Calu3 (cell line): ENCODE data around the gene ATG16L1. TPM values are rescaled to one million over a fixed set of nuclear protein-coding genes. Genes with fewer than 3 reads are reported as not detected.

ENCODE experiments used
- BruUV-seq: library from RNA; stranded (reverse); fragments of 400-500 nt; replicated peaks from 2 replicates; lab custom pipeline; 2021; lab: Mats Ljungman, UMichigan
- CTCF ChIA-PET: fragments of 300-600 bp; sonication (Branson Sonifier 250); formaldehyde crosslinking; loops from one replicate; lab custom pipeline; 2022; ENCODE audit warnings: antibody characterized with exemption; lab: Charles Lee
- DNase-seq: peaks from one replicate; pipeline ENCODE4 v3.0.0; 2022
- H3K27ac Mint-ChIP-seq: one replicate; pipeline ENCODE4 v1.8.0; 2022; ENCODE audit warnings: mixed read lengths; ENCODE audit not compliant: unreplicated experiment
- H3K27me3 Mint-ChIP-seq: one replicate; pipeline ENCODE4 v1.8.0; 2022; ENCODE audit warnings: mixed read lengths; ENCODE audit not compliant: unreplicated experiment
- H3K36me3 Mint-ChIP-seq: one replicate; pipeline ENCODE4 v1.8.0; 2022; ENCODE audit warnings: mild to moderate bottlenecking, moderate library complexity, mixed read lengths; ENCODE audit not compliant: insufficient read depth, unreplicated experiment
- H3K4me1 Mint-ChIP-seq: one replicate; pipeline ENCODE4 v1.8.0; 2022; ENCODE audit warnings: mild to moderate bottlenecking, low read depth, mixed read lengths; ENCODE audit not compliant: unreplicated experiment
- H3K4me3 Mint-ChIP-seq: one replicate; pipeline ENCODE4 v1.8.0; 2022; ENCODE audit warnings: mild to moderate bottlenecking, low read depth, moderate library complexity, mixed read lengths; ENCODE audit not compliant: unreplicated experiment
- H3K9me3 Mint-ChIP-seq: one replicate; pipeline ENCODE4 v1.8.0; 2022; ENCODE audit warnings: low read depth, mixed read lengths; ENCODE audit not compliant: unreplicated experiment
- intact Hi-C: fragments of 100-400 bp; cut with micrococcal nuclease; formaldehyde crosslinking; loops from one replicate; pipeline ENCODE4 v1.10.0; 2022; ENCODE audit not compliant: unreplicated experiment
- total RNA-seq: library from RNA; stranded (reverse); gene quantifications from 2 replicates; pipeline ENCODE4 v1.2.3, GENCODE V29; 2022
- TF ChIP-seq, protein P1 (sequence below): fragments of 200-600 bp; IDR thresholded peaks from one replicate; pipeline ENCODE4 v1.8.0; 2022; ENCODE audit warnings: antibody characterized with exemption; ENCODE audit not compliant: unreplicated experiment

Gene ATG16L1
- total RNA-seq, 1 experiment from 2014 or later = 45.0 TPM

DNA sequence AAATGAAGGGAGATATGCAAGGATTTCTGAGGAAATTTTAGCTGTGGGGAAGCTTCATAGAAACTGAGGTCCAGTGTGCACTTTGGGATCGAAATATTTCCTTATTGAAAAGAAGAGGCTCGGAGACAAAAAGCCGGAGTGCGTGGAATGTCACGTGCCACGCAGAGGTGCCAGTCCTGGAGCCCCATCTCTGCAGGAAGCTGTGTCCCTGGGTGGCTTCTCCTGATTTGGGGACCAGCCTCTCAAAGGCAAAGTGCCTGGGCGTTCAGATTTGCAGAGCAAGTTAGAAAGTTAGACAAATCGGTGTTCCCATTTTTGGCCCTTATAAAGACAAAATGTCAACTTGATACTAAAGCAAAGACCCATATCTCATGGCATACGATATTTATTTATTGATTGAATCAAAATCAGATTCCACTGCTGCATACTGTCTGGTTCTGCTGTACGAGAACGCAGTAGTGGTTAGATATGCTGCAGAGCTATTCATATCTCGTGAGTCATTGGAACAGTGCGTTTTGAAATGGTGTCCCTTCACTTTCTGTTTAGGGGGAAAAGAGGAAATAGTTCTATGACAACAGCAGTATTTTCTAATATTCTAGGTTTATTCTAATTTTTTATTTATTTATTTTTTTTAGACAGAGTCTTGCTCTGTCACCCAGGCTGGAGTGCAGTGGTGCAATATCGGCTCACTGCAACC, 9.1 kb upstream of the ATG16L1 start:
- intact Hi-C loops = no loop called here
- Mint-ChIP-seq H3K9me3 (no peaks in the 10 kb centered on the region), H3K27me3 (no peaks in the 10 kb centered on the region), H3K27ac (no peak overlapping the region), H3K36me3 (no peaks in the 10 kb centered on the region), H3K4me1 (peaks cover 36% of the 10 kb centered on the region), H3K4me3 (no peak overlapping the region)
- TF ChIP-seq, protein P1, sequence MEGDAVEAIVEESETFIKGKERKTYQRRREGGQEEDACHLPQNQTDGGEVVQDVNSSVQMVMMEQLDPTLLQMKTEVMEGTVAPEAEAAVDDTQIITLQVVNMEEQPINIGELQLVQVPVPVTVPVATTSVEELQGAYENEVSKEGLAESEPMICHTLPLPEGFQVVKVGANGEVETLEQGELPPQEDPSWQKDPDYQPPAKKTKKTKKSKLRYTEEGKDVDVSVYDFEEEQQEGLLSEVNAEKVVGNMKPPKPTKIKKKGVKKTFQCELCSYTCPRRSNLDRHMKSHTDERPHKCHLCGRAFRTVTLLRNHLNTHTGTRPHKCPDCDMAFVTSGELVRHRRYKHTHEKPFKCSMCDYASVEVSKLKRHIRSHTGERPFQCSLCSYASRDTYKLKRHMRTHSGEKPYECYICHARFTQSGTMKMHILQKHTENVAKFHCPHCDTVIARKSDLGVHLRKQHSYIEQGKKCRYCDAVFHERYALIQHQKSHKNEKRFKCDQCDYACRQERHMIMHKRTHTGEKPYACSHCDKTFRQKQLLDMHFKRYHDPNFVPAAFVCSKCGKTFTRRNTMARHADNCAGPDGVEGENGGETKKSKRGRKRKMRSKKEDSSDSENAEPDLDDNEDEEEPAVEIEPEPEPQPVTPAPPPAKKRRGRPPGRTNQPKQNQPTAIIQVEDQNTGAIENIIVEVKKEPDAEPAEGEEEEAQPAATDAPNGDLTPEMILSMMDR = no peak
- DNase-seq = no peak
- BruUV-seq = no TSS peak
- CTCF ChIA-PET = interaction anchor here (0.7 to 0.9 kb wide), 3 partner anchors 153 to 575 kb away, joined by 3 to 9 read pairs (median 9); no protein-coding TSS in a partner anchor

DNA sequence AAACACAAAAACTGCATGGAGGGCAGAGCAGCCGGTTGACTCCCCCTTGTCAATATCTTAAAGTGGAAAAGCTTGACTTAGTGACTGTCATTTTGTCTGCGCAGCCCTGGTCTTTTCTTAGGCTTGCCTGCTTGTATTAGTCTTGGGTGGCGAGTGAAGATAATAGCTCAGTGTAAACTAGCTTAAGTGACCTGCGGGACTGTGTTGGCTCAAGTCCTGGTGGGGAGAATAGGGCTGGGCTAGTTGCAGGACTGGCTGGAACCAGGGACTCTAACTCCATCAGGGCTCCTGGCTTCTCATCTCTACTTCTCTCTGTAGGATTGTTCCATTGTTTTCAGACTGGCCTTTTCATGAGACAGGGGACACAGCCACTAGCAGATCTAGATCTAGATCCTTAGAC, 8.1 kb upstream of the ATG16L1 start:
- intact Hi-C loops = no loop called here
- Mint-ChIP-seq H3K36me3 (peaks cover 6% of the 10 kb centered on the region), H3K9me3 (no peaks in the 10 kb centered on the region), H3K27me3 (no peaks in the 10 kb centered on the region), H3K4me3 (no peak overlapping the region), H3K4me1 (peaks cover 45% of the 10 kb centered on the region), H3K27ac (no peak overlapping the region)
- no TSS peak for BruUV-seq
- no peak for DNase-seq
- CTCF ChIA-PET = interaction anchor here (0.9 kb wide), 1 partner anchor 154 kb away, joined by 3 read pairs; no protein-coding TSS in a partner anchor
- TF ChIP-seq, protein P1 = no peak

DNA sequence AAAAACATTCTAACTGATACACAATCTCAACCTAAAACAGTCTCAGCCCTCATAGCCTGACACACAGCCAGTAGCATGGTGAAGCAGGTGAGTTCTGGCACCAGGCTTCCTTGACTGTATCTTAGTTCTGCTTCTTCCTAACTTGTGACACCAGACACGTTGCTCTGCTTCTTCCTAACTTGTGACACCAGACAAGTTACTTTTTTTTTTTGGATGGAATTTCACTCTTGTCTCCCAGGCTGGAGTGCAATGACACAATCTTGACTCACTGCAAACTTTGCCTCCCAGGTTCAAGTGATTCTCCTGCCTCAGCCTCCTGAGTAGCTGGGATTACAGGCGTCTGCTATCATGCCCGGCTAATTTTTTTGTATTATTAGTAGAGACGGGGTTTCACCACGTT, 6.7 kb upstream of the ATG16L1 start:
- CTCF ChIA-PET = interaction anchor here (0.7 kb wide), 1 partner anchor 98 kb away, joined by 5 read pairs; no protein-coding TSS in a partner anchor
- no peak for DNase-seq
- intact Hi-C loops = loop anchor here (5.0 kb wide), 1 partner anchor 148 kb away; no protein-coding TSS in a partner anchor
- Mint-ChIP-seq H3K27ac (no peak overlapping the region), H3K4me1 (peaks cover 52% of the 10 kb centered on the region), H3K36me3 (peaks cover 6% of the 10 kb centered on the region), H3K27me3 (no peaks in the 10 kb centered on the region), H3K4me3 (no peak overlapping the region), H3K9me3 (no peaks in the 10 kb centered on the region)
- TF ChIP-seq, protein P1 = no peak
- no TSS peak for BruUV-seq

DNA sequence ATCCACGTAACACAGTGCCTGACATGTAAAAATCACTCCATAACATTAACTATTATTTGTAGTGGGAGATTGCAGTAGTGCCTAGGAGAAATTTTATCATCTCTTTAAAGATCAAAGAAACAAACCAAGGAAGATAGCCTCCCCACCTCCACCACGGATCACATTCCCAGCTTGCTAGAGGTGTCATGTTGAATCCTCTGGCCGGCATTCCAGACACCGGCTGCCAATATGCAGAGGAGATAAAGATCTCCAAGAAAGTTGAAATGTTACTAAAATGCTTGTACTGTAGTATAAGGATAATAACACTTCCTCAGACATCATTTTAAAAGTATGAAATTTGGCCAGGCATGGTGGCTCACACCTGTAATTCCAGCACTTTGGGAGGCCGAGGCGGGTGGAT, 6.1 kb upstream of the ATG16L1 start:
- peaks cover 52% of the 10 kb centered on the region for H3K4me1 Mint-ChIP-seq
- H3K4me3 Mint-ChIP-seq = no peak overlapping the region
- no peak for DNase-seq
- intact Hi-C loops = loop anchor here (5.0 kb wide), 1 partner anchor 148 kb away; no protein-coding TSS in a partner anchor
- no peak overlapping the region for H3K27ac Mint-ChIP-seq
- peaks cover 6% of the 10 kb centered on the region for H3K36me3 Mint-ChIP-seq
- no peaks in the 10 kb centered on the region for H3K27me3 Mint-ChIP-seq
- BruUV-seq = no TSS peak
- TF ChIP-seq, protein P1 = no peak
- CTCF ChIA-PET = no interaction called here
- no peaks in the 10 kb centered on the region for H3K9me3 Mint-ChIP-seq
